SK-N-SH (cell line): Measurements from ENCODE around the gene ADTRP. TPM values are rescaled to one million over a fixed set of nuclear protein-coding genes. Genes with fewer than 3 reads are reported as not detected.

Experiments used
- CTCF ChIA-PET: fragments of 300-600, 350-600 bp; formaldehyde crosslinking; extraction: SDS; loops from one replicate; lab custom pipeline; 2021; lab: Yijun Ruan, JAX
- POLR2A ChIA-PET: fragments of 350-600 bp; sonication (Branson Sonifier 250); formaldehyde crosslinking; extraction: SDS; loops from one replicate; lab custom pipeline; 2020; ENCODE audit warnings: antibody characterized with exemption, inconsistent platforms; lab: Yijun Ruan, JAX
- DNase-seq: peaks from one replicate; pipeline ENCODE4 v3.0.0; 2012
- H2AFZ ChIP-seq: fragments of 200-600 bp; sonication (generic); 2 replicates; pipeline ENCODE4 v1.8.1; 2016; ENCODE audit warnings: antibody characterized with exemption, mild to moderate bottlenecking, low read depth
- H3F3A ChIP-seq: fragments of 200-600 bp; sonication (generic); replicated peaks from 2 replicates; pipeline ENCODE3; 2016; ENCODE audit warnings: antibody characterized with exemption, mild to moderate bottlenecking; ENCODE audit not compliant: insufficient read depth
- H3K27ac ChIP-seq, 2 experiments: fragments of 200-500 bp in 1 of 2; fragments of 200-600 bp in 1 of 2; sonication (Bioruptor generic) in 1 of 2; sonication (generic), shearing (Covaris generic) in 1 of 2; 2 replicates each; pipeline versions ENCODE4 v1.5.1 to v1.6.1; 2014 to 2016; ENCODE audit warnings: low read depth in 2 of 2, inconsistent platforms in 1 of 2, low read length in 1 of 2, mild to moderate bottlenecking in 1 of 2, mixed read lengths in 1 of 2
- H3K27me3 ChIP-seq: fragments of 200-600 bp; sonication (generic), shearing (Covaris generic); 2 replicates; pipeline ENCODE4 v1.6.1; 2016; ENCODE audit warnings: mixed run types; ENCODE audit not compliant: insufficient read depth
- H3K36me3 ChIP-seq, 2 experiments: fragments of 200-500 bp in 1 of 2; fragments of 200-600 bp in 1 of 2; sonication (Bioruptor generic) in 1 of 2; sonication (generic) in 1 of 2; replicated peaks in 1 of 2; 2 replicates each; pipeline versions ENCODE3 to v1.5.1; 2014 to 2016; ENCODE audit warnings: low read length in 1 of 2, mild to moderate bottlenecking in 1 of 2; ENCODE audit not compliant: insufficient read depth in 2 of 2, control insufficient read depth in 1 of 2
- H3K4me1 ChIP-seq, 2 experiments: fragments of 200-500 bp in 1 of 2; fragments of 200-600 bp in 1 of 2; sonication (Bioruptor generic) in 1 of 2; sonication (generic), shearing (Covaris generic) in 1 of 2; 2 replicates each; pipeline versions ENCODE4 v1.5.1 to v1.6.1; 2014 to 2016; ENCODE audit warnings: low read depth in 1 of 2, low read length in 1 of 2, mixed run types in 1 of 2; ENCODE audit not compliant: insufficient read depth in 2 of 2, control insufficient read depth in 1 of 2
- H3K4me2 ChIP-seq: fragments of 200-600 bp; sonication (generic), shearing (Covaris generic); 2 replicates; pipeline ENCODE4 v1.6.1; 2017; ENCODE audit warnings: mixed run types
- H3K4me3 ChIP-seq, 2 experiments: fragments of 200-500 bp in 1 of 2; fragments of 200-600 bp in 1 of 2; sonication (Bioruptor generic) in 1 of 2; sonication (generic), shearing (Covaris generic) in 1 of 2; 2 replicates each; pipeline versions ENCODE4 v1.5.1 to v1.8.1; 2014 to 2016; ENCODE audit warnings: low read depth in 2 of 2, inconsistent platforms in 1 of 2, low read length in 1 of 2, mild to moderate bottlenecking in 1 of 2, mixed read lengths in 1 of 2, moderate library complexity in 1 of 2
- H3K79me2 ChIP-seq: fragments of 200-600 bp; sonication (generic); 2 replicates; pipeline ENCODE4 v1.8.1; 2017; ENCODE audit warnings: mild to moderate bottlenecking; ENCODE audit not compliant: insufficient read depth
- H3K9ac ChIP-seq: fragments of 200-600 bp; sonication (generic); 2 replicates; pipeline ENCODE4 v1.6.1; 2017; ENCODE audit warnings: mixed run types
- H3K9me2 ChIP-seq: fragments of 200-600 bp; sonication (generic); 2 replicates; pipeline ENCODE4 v1.6.1; 2017; ENCODE audit warnings: mixed run types
- H3K9me3 ChIP-seq: fragments of 200-600 bp; sonication (generic); 2 replicates; pipeline ENCODE4 v1.6.1; 2017; ENCODE audit warnings: mixed run types, mild to moderate bottlenecking, moderate library complexity
- H4K20me1 ChIP-seq: fragments of 200-600 bp; sonication (generic); 2 replicates; pipeline ENCODE4 v1.6.1; 2017; ENCODE audit warnings: mild to moderate bottlenecking, mixed run types; ENCODE audit not compliant: insufficient read depth
- CHD2 ChIP-seq: fragments of 150-350 bp; IDR thresholded peaks from 2 replicates; pipeline ENCODE4 v1.6.1; 2018; ENCODE audit warnings: low read length; ENCODE audit not compliant: partially characterized antibody
- EP300 ChIP-seq, 2 experiments: IDR thresholded peaks; 2 replicates each; pipeline versions ENCODE4 v1.4.0 to v1.6.1; 2012; ENCODE audit warnings: borderline replicate concordance in 1 of 2, low read depth in 1 of 2, low read length in 1 of 2
- EZH2phosphoT487 ChIP-seq: fragments of 200-600 bp; sonication (generic); IDR thresholded peaks from 2 replicates; pipeline ENCODE4 v1.6.1; 2017; ENCODE audit warnings: low read depth, mixed run types, mild to moderate bottlenecking, antibody characterized with exemption, moderate library complexity, borderline replicate concordance
- FOXM1 ChIP-seq: IDR thresholded peaks from 2 replicates; pipeline ENCODE4 v1.4.0; 2012; ENCODE audit warnings: low read depth, mild to moderate bottlenecking
- GABPA ChIP-seq: IDR thresholded peaks from 2 replicates; pipeline ENCODE4 v1.4.0; 2012; ENCODE audit warnings: low read depth, mild to moderate bottlenecking
- JUND ChIP-seq: IDR thresholded peaks from 2 replicates; pipeline ENCODE4 v1.4.0; 2012
- MAX ChIP-seq: IDR thresholded peaks from 2 replicates; pipeline ENCODE4 v1.4.0; 2012; ENCODE audit warnings: low read depth
- RCOR1 ChIP-seq: fragments of 150-350 bp; IDR thresholded peaks from 2 replicates; pipeline ENCODE4 v1.6.1; 2017; ENCODE audit warnings: antibody characterized with exemption, low read length
- SMC3 ChIP-seq: IDR thresholded peaks from 2 replicates; pipeline ENCODE4 v1.6.1; 2012; ENCODE audit warnings: low read depth, low read length, improper control_type of control experiment
- TCF12 ChIP-seq: IDR thresholded peaks from 2 replicates; pipeline ENCODE4 v1.4.0; 2012
- ZBTB33 ChIP-seq: IDR thresholded peaks from 2 replicates; pipeline ENCODE4 v1.4.0; 2012; ENCODE audit warnings: low read depth, borderline replicate concordance
- WGBS: methylation state at CpG from one replicate; pipeline ENCODE4 v1.1.6; 2017; ENCODE audit warnings: low lambda C conversion rate; 5-methylcytosine and 5-hydroxymethylcytosine counted together
- polyA plus RNA-seq, 3 experiments: library from polyadenylated mRNA; depleted of rRNA; stranded (reverse); fragments of >200 nt; gene quantifications; 2 replicates each; pipeline ENCODE4 v1.2.3, GENCODE V29; 2012

The ADTRP gene
- polyA plus RNA-seq, 1 of the 3 experiments (the other 2 are of a cell fraction): 0.84 TPM

- TF ChIP-seq GABPA (no peak), MAX (no peak), ZBTB33 (no peak), JUND (no peak), TCF12 (no peak), CHD2 (no peak), EZH2phosphoT487 (no peak), EP300 (IDR thresholded peaks at IDR 0.05; ENCODE audit: borderline replicate concordance in 1 of 2, low read depth in 1 of 2, low read length in 1 of 2) (no peak), FOXM1 (no peak)
- Histone ChIP-seq H3K36me3 (no peaks in the 10 kb centered on the region), H3K9ac (no peak overlapping the region), H3K9me2 (no peaks in the 10 kb centered on the region), H3K4me2 (no peak overlapping the region), H2AFZ (no peak overlapping the region), H3K79me2 (no peaks in the 10 kb centered on the region), H3F3A (no peaks in the 10 kb centered on the region), H3K9me3 (no peaks in the 10 kb centered on the region), H3K27ac (no peak overlapping the region), H3K4me3 (no peak overlapping the region), H3K27me3 (no peaks in the 10 kb centered on the region), H3K4me1 (no peaks in the 10 kb centered on the region; a peak in 1 of 4 replicates), H4K20me1 (no peaks in the 10 kb centered on the region)
- CTCF ChIA-PET: no interaction called here
- DNase-seq: no peak
- 93% methylated on average over 1 of the region's 1 CpG for WGBS
- POLR2A ChIA-PET: no interaction called here
These were observed 60.6 kb downstream of the ADTRP start for GRCh38 chr6:11718031-11718430.

GRCh38 chr6:11714798-11715285 lies 63.8 kb downstream of the ADTRP start:
- Histone ChIP-seq H3K36me3 (no peaks in the 10 kb centered on the region), H4K20me1 (no peaks in the 10 kb centered on the region), H3K9me2 (no peaks in the 10 kb centered on the region), H3K4me3 (no peak overlapping the region), H3K27me3 (no peaks in the 10 kb centered on the region), H3K79me2 (no peaks in the 10 kb centered on the region), H3K4me2 (no peak overlapping the region), H3K9ac (no peak overlapping the region), H3K27ac (no peak overlapping the region), H3F3A (no peaks in the 10 kb centered on the region), H3K4me1 (peaks cover 0 to 9% of the 10 kb centered on the region in 2 experiments; a peak in 1 of 4 replicates), H2AFZ (no peak overlapping the region), H3K9me3 (no peaks in the 10 kb centered on the region)
- ChIA-PET POLR2A (no interaction called here), CTCF (interaction anchor here (2.2 kb wide), 1 partner anchor 14 kb away, joined by 5 read pairs; no protein-coding TSS in a partner anchor)
- no peak for DNase-seq
- no peak for TF ChIP-seq RCOR1
- TF ChIP-seq SMC3: no peak
- TF ChIP-seq GABPA: no peak
- TF ChIP-seq CHD2: no peak
